Measurements from ENCODE around the gene PLEKHA1. TPM values are rescaled to one million over a fixed set of nuclear protein-coding genes. Genes with fewer than 3 reads are reported as not detected.

PLEKHA1 gene
- total RNA-seq, 1 donor from 2014 or later = 22.8 TPM

- DNase-seq (ENCODE audit: low read depth in 2 of 2) = no peak
Measured at GRCh38 chr10:122475591-122476332, 101.3 kb downstream of the PLEKHA1 start.

DNA sequence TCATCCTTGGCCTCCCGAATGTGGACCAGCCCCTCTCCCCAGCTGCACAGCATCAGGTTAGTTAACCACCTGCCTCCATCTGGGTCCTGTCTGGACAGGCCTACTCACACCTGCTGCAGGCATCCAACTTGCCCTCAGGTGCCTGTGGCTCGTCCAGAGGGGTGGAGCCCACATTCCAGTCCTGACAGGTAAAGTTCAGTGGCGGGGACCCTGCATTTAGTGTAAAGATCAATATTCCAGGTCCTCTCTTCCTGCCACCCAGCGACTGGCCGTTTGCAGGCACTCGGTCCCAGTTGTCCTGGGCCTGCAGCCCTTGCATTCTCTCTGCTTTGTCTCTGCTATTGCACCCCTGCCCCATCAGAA lies 101.8 kb downstream of the PLEKHA1 start:
- DNase-seq (ENCODE audit: low read depth in 2 of 2) = no peak

- no peak for DNase-seq (ENCODE audit: low read depth in 2 of 2)
Measured at GRCh38 chr10:122477436-122477835, 102.9 kb downstream of the PLEKHA1 start.

DNA sequence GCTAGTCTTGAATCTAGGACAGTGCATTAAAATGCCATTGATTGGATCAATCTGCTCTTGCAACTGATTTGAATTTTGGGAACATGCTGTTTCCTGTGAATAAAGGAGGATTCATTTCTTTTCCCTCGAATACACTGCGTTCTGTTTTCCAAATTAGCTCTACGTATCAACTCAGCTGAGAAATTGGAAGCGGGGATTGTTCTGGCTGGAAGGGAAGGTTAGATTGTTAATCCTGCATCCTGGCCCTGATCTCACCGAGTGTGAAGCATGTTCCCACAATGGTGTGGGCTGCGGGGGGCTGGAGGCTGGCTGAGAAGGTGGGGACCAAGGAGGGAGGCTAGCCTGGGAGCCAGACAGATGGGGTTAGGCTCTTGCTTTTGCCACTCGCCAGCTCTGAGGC lies 104.5 kb downstream of the PLEKHA1 start:
- no peak for DNase-seq (ENCODE audit: low read depth in 2 of 2)

DNA sequence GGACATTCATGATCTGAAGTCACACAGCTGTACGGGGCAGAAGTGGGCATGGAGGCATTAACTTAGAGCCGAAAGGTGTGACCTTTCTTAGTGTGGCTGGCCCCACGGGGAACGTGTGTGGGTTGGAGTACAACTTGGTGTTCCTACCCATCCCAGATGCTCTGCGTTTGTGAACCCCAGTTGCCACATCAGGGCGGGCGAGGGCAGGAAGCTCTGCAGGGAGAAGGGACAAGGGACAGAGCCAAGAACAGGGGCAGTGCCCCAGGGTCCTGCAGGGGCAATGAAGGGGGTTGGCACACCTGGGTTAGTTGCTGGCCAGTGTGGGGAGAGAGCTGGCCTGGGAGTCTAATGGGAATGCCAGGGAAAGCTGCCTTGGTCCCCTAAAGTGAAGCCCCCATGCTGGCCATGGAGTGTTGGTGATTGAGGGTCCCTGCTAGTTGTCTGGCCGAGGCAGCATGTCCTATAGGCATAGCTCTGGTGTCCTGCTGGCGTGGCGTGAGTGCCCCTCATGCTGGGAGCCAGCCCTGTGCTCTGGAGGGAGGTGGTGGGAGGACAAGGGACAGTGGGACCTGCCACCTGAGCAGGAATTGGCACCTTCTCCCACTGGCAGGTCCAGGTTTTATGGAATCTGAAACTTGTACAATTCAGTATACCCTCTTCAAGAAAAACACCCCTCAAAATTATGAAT lies 105.8 kb downstream of the PLEKHA1 start:
- DNase-seq (ENCODE audit: low read depth in 2 of 2) = no peak

GRCh38 chr10:122481296-122482056 lies 107.0 kb downstream of the PLEKHA1 start:
- no peak for DNase-seq (ENCODE audit: low read depth in 2 of 2)

Other genes starting within 250 kb of the PLEKHA1 start
- under 0.01 TPM in 1 of 2 replicates, not detected in the other for gene BTBD16, start 103.4 kb upstream of the PLEKHA1 start, total RNA-seq
- gene ARMS2, start 79.9 kb downstream of the PLEKHA1 start, total RNA-seq = not detected in 2 replicates
- 42.7 and 125 TPM in 2 replicates for gene HTRA1, start 86.8 kb downstream of the PLEKHA1 start, total RNA-seq
- not detected in 2 replicates for gene DMBT1, start 186.0 kb downstream of the PLEKHA1 start, total RNA-seq